Mucosa of gallbladder (tissue), 1 donor: ENCODE data around the gene LRRC55. TPM values are rescaled to one million over a fixed set of nuclear protein-coding genes. Genes with fewer than 3 reads are reported as not detected.

Experiments used
- DNase-seq: peaks from one replicate; pipeline ENCODE4 v3.0.0-alpha.2; 2020; ENCODE audit warnings: low spot score
- total RNA-seq: library from RNA; stranded (reverse); gene quantifications from one replicate; pipeline ENCODE4 v1.2.1, GENCODE V29; 2021
- donor health status: DM: no; HTN: no; CAD: no.

Gene LRRC55
- total RNA-seq, 1 donor from 2014 or later = 0.09 TPM

- DNase-seq = no peak
These were observed 20.5 kb downstream of the LRRC55 start for GRCh38 chr11:57202281-57202680.

- DNase-seq = peak; percentile 72
These were observed 21.6 kb downstream of the LRRC55 start for GRCh38 chr11:57203359-57203758.

- DNase-seq = no peak
These were observed 22.2 kb downstream of the LRRC55 start for GRCh38 chr11:57203882-57204480.

GRCh38 chr11:57205041-57205641 lies 23.4 kb downstream of the LRRC55 start:
- DNase-seq = peak; percentile 20

- no peak for DNase-seq
These were observed 25.4 kb downstream of the LRRC55 start for GRCh38 chr11:57207168-57207567.

- DNase-seq = no peak
These were observed 29.0 kb downstream of the LRRC55 start for GRCh38 chr11:57210781-57211180.

- DNase-seq = peak; percentile 17
These were observed 31.8 kb downstream of the LRRC55 start for GRCh38 chr11:57213342-57214097.

- DNase-seq = no peak
These were observed 32.3 kb downstream of the LRRC55 start for GRCh38 chr11:57214098-57214417.

- DNase-seq = peak; percentile 35
These were observed 32.7 kb downstream of the LRRC55 start for GRCh38 chr11:57214494-57214893.

- no peak for DNase-seq
These were observed 34.7 kb downstream of the LRRC55 start for GRCh38 chr11:57216463-57216862.

- no peak for DNase-seq
These were observed 35.3 kb downstream of the LRRC55 start for GRCh38 chr11:57217053-57217452.

GRCh38 chr11:57219021-57219627 lies 37.4 kb downstream of the LRRC55 start:
- DNase-seq = no peak

- no peak for DNase-seq
These were observed 40.5 kb downstream of the LRRC55 start for GRCh38 chr11:57222239-57222638.

- no peak for DNase-seq
These were observed 41.8 kb downstream of the LRRC55 start for GRCh38 chr11:57223601-57224000.

- no peak for DNase-seq
These were observed 42.4 kb downstream of the LRRC55 start for GRCh38 chr11:57224128-57224527.

GRCh38 chr11:57224537-57224936 lies 42.8 kb downstream of the LRRC55 start:
- DNase-seq = no peak

GRCh38 chr11:57228600-57228999 lies 46.8 kb downstream of the LRRC55 start:
- no peak for DNase-seq

GRCh38 chr11:57230316-57230715 lies 48.6 kb downstream of the LRRC55 start:
- DNase-seq = no peak

GRCh38 chr11:57230791-57231538 lies 49.2 kb downstream of the LRRC55 start:
- DNase-seq = no peak

GRCh38 chr11:57231539-57232253 lies 49.9 kb downstream of the LRRC55 start:
- DNase-seq = no peak

- no peak for DNase-seq
These were observed 51.9 kb downstream of the LRRC55 start for GRCh38 chr11:57233702-57234101.
